HUES64 (cell line): Measurements from ENCODE around the gene SLC17A2.

Experiments
- H3K27ac ChIP-seq: 2 replicates; pipeline ENCODE4 v1.7.0; 2013; ENCODE audit warnings: low read depth, low read length, inconsistent platforms
- H3K27me3 ChIP-seq: 2 replicates; pipeline ENCODE4 v1.6.1; 2013; ENCODE audit warnings: mild to moderate bottlenecking, low read length; ENCODE audit not compliant: insufficient read depth
- H3K36me3 ChIP-seq: 2 replicates; pipeline ENCODE4 v1.6.1; 2013; ENCODE audit warnings: mild to moderate bottlenecking, low read length; ENCODE audit not compliant: insufficient read depth
- H3K4me1 ChIP-seq: 2 replicates; pipeline ENCODE4 v1.6.1; 2013; ENCODE audit warnings: mild to moderate bottlenecking, low read length, moderate library complexity; ENCODE audit not compliant: insufficient read depth
- H3K4me3 ChIP-seq: 2 replicates; pipeline ENCODE4 v1.5.1; 2013; ENCODE audit warnings: mild to moderate bottlenecking, low read length, moderate library complexity
- H3K9ac ChIP-seq: 2 replicates; pipeline ENCODE4 v1.6.1; 2013; ENCODE audit warnings: mild to moderate bottlenecking, low read depth, low read length
- H3K9me3 ChIP-seq: 2 replicates; pipeline ENCODE4 v1.6.1; 2013; ENCODE audit warnings: low read depth, low read length; ENCODE audit not compliant: insufficient read depth
- WGBS: fragments of 150-250, 120-280 bp; methylation state at CpG from one replicate; pipeline ENCODE4 v1.1.7; 2013; ENCODE audit warnings: missing lambda C conversion rate; 5-methylcytosine and 5-hydroxymethylcytosine counted together

Gene SLC17A2

GRCh38 chr6:25880601-25881000 is 49.9 kb downstream of the SLC17A2 start:
- no peaks in the 10 kb centered on the region for H3K27me3 ChIP-seq
- no peaks in the 10 kb centered on the region for H3K4me1 ChIP-seq
- no peaks in the 10 kb centered on the region for H3K9me3 ChIP-seq
- H3K4me3 ChIP-seq = no peak overlapping the region
- WGBS = 96% methylated on average over 3 of the region's 4 CpGs
- H3K36me3 ChIP-seq = no peaks in the 10 kb centered on the region
- no peak overlapping the region for H3K27ac ChIP-seq
- H3K9ac ChIP-seq = no peak overlapping the region

GRCh38 chr6:25878721-25879322 is 51.7 kb downstream of the SLC17A2 start:
- Histone ChIP-seq H3K4me1 (no peaks in the 10 kb centered on the region), H3K9me3 (no peaks in the 10 kb centered on the region), H3K36me3 (no peaks in the 10 kb centered on the region), H3K9ac (no peak overlapping the region), H3K4me3 (no peak overlapping the region), H3K27ac (no peak overlapping the region), H3K27me3 (no peaks in the 10 kb centered on the region)
- WGBS = 97% methylated on average over 1 of the region's 2 CpGs

GRCh38 chr6:25875926-25876602 is 54.4 kb downstream of the SLC17A2 start:
- no peaks in the 10 kb centered on the region for H3K36me3 ChIP-seq
- 92% methylated on average over 3 of the region's 3 CpGs for WGBS
- H3K4me3 ChIP-seq = no peak overlapping the region
- H3K27ac ChIP-seq = no peak overlapping the region
- no peak overlapping the region for H3K9ac ChIP-seq
- H3K9me3 ChIP-seq = no peaks in the 10 kb centered on the region
- H3K4me1 ChIP-seq = no peaks in the 10 kb centered on the region
- no peaks in the 10 kb centered on the region for H3K27me3 ChIP-seq

- Histone ChIP-seq H3K9me3 (no peaks in the 10 kb centered on the region), H3K36me3 (no peaks in the 10 kb centered on the region), H3K9ac (no peak overlapping the region), H3K27ac (no peak overlapping the region), H3K27me3 (no peaks in the 10 kb centered on the region), H3K4me3 (no peak overlapping the region), H3K4me1 (no peaks in the 10 kb centered on the region)
- WGBS = 88% methylated on average over 3 of the region's 3 CpGs
Measured at GRCh38 chr6:25875563-25875905, 55.0 kb downstream of the SLC17A2 start.

- H3K27me3 ChIP-seq = no peaks in the 10 kb centered on the region
- no peak overlapping the region for H3K4me3 ChIP-seq
- 100% methylated on average over 2 of the region's 3 CpGs for WGBS
Measured at GRCh38 chr6:25874822-25875562, 55.5 kb downstream of the SLC17A2 start.

GRCh38 chr6:25874118-25874517 is 56.4 kb downstream of the SLC17A2 start, which contains the start of gene SLC17A3:
Gene SLC17A3 (minus strand): TSS chr6:25874243. CDS start chr6:25868387, 5,856 bp downstream.
- no peaks in the 10 kb centered on the region for H3K4me1 ChIP-seq
- H3K27ac ChIP-seq = no peak within 1 kb of the TSS
- WGBS = 93% methylated on average over 3 of the region's 3 CpGs
- H3K27me3 ChIP-seq = no peaks in the 10 kb centered on the region
- no peak within 1 kb of the TSS for H3K9ac ChIP-seq
- no peaks in the 10 kb centered on the region for H3K36me3 ChIP-seq
- H3K4me3 ChIP-seq = no peak within 1 kb of the TSS
- H3K9me3 ChIP-seq = no peaks in the 10 kb centered on the region

More at GRCh38 chr6:25874822-25875562, 55.5 kb downstream of the SLC17A2 start:
- Histone ChIP-seq H3K9me3 (no peaks in the 10 kb centered on the region), H3K9ac (no peak overlapping the region), H3K36me3 (no peaks in the 10 kb centered on the region), H3K4me1 (no peaks in the 10 kb centered on the region), H3K27ac (no peak overlapping the region)

GRCh38 chr6:25872814-25873213 is 57.7 kb downstream of the SLC17A2 start:
- Histone ChIP-seq H3K4me3 (no peak overlapping the region), H3K4me1 (no peaks in the 10 kb centered on the region), H3K9me3 (no peaks in the 10 kb centered on the region), H3K27ac (no peak overlapping the region), H3K36me3 (no peaks in the 10 kb centered on the region), H3K9ac (no peak overlapping the region), H3K27me3 (no peaks in the 10 kb centered on the region)
- 96% methylated on average over 1 of the region's 1 CpG for WGBS

GRCh38 chr6:25869840-25870239 is 60.7 kb downstream of the SLC17A2 start:
- H3K4me1 ChIP-seq = no peaks in the 10 kb centered on the region
- no peak overlapping the region for H3K4me3 ChIP-seq
- H3K36me3 ChIP-seq = no peaks in the 10 kb centered on the region
- H3K9me3 ChIP-seq = no peaks in the 10 kb centered on the region
- no peaks in the 10 kb centered on the region for H3K27me3 ChIP-seq
- WGBS = 56% methylated on average over 1 of the region's 1 CpG
- H3K27ac ChIP-seq = no peak overlapping the region
- H3K9ac ChIP-seq = no peak overlapping the region

- 94% methylated on average over 2 of the region's 3 CpGs for WGBS
- no peaks in the 10 kb centered on the region for H3K9me3 ChIP-seq
Measured at GRCh38 chr6:25868436-25869183, 61.9 kb downstream of the SLC17A2 start.

GRCh38 chr6:25866011-25866410 is 64.5 kb downstream of the SLC17A2 start:
- 83% methylated on average over 2 of the region's 3 CpGs for WGBS
- H3K36me3 ChIP-seq = no peaks in the 10 kb centered on the region
- H3K4me1 ChIP-seq = no peaks in the 10 kb centered on the region
- no peaks in the 10 kb centered on the region for H3K27me3 ChIP-seq
- no peak overlapping the region for H3K4me3 ChIP-seq
- no peaks in the 10 kb centered on the region for H3K9me3 ChIP-seq
- no peak overlapping the region for H3K9ac ChIP-seq
- H3K27ac ChIP-seq = no peak overlapping the region

More at GRCh38 chr6:25868436-25869183, 61.9 kb downstream of the SLC17A2 start:
- H3K9ac ChIP-seq = no peak overlapping the region
- H3K27ac ChIP-seq = no peak overlapping the region
- no peak overlapping the region for H3K4me3 ChIP-seq
- no peaks in the 10 kb centered on the region for H3K27me3 ChIP-seq
- no peaks in the 10 kb centered on the region for H3K4me1 ChIP-seq
- H3K36me3 ChIP-seq = no peaks in the 10 kb centered on the region

GRCh38 chr6:25863360-25863759 is 67.1 kb downstream of the SLC17A2 start:
- 88% methylated on average over 2 of the region's 2 CpGs for WGBS
- Histone ChIP-seq H3K9ac (no peak overlapping the region), H3K27ac (no peak overlapping the region)

More at GRCh38 chr6:25863360-25863759, 67.1 kb downstream of the SLC17A2 start:
- Histone ChIP-seq H3K9me3 (no peaks in the 10 kb centered on the region), H3K4me3 (no peak overlapping the region), H3K36me3 (no peaks in the 10 kb centered on the region), H3K27me3 (no peaks in the 10 kb centered on the region), H3K4me1 (no peaks in the 10 kb centered on the region)
